Gastroesophageal sphincter (tissue), 3 donors: ENCODE results near the gene ELL2.

Experiments used
- EP300 ChIP-seq: sonication (generic); formaldehyde crosslinking; IDR thresholded peaks from one replicate; pipeline ENCODE4 v1.6.1; 2017; ENCODE audit warnings: antibody characterized with exemption, mild to moderate bottlenecking
- POLR2A ChIP-seq, 2 donors: fragments of 450-650 bp; IDR thresholded peaks; one replicate each; pipeline ENCODE4 v1.6.1; 2017; ENCODE audit warnings: antibody characterized with exemption in 2 of 2, mild to moderate bottlenecking in 2 of 2, moderate library complexity in 1 of 2
- POLR2AphosphoS5 ChIP-seq: sonication (generic); formaldehyde crosslinking; IDR thresholded peaks from one replicate; pipeline ENCODE4 v1.6.1; 2017; ENCODE audit warnings: antibody characterized with exemption
- TF ChIP-seq, protein P1 (sequence below), 4 experiments: fragments of 200-600 bp in 2 of 4; fragments of 450-650 bp in 2 of 4; sonication (generic) in 1 of 4; IDR thresholded peaks; one replicate each; pipeline ENCODE4 v1.5.1; 2017 to 2019; ENCODE audit warnings: antibody characterized with exemption in 4 of 4, mild to moderate bottlenecking in 2 of 4, moderate library complexity in 2 of 4

GRCh38 chr5:95864944-95865504, 96.6 kb downstream of the ELL2 start:
- TF ChIP-seq, protein P1, sequence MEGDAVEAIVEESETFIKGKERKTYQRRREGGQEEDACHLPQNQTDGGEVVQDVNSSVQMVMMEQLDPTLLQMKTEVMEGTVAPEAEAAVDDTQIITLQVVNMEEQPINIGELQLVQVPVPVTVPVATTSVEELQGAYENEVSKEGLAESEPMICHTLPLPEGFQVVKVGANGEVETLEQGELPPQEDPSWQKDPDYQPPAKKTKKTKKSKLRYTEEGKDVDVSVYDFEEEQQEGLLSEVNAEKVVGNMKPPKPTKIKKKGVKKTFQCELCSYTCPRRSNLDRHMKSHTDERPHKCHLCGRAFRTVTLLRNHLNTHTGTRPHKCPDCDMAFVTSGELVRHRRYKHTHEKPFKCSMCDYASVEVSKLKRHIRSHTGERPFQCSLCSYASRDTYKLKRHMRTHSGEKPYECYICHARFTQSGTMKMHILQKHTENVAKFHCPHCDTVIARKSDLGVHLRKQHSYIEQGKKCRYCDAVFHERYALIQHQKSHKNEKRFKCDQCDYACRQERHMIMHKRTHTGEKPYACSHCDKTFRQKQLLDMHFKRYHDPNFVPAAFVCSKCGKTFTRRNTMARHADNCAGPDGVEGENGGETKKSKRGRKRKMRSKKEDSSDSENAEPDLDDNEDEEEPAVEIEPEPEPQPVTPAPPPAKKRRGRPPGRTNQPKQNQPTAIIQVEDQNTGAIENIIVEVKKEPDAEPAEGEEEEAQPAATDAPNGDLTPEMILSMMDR (IDR thresholded peaks at IDR 0.05), result no peak
- TF ChIP-seq POLR2AphosphoS5, result no peak
- no peak for TF ChIP-seq POLR2A (IDR thresholded peaks at IDR 0.05)
- no peak for TF ChIP-seq EP300
